Mucosa of stomach (tissue), 1 donor: Measurements from ENCODE around the gene RETN.
"Not testable (repeated sequence)": the region's sequence is repeated elsewhere in the genome, so short reads cannot be mapped to it uniquely, and the experiment has no call there.

Experiments used
- H3K27me3 ChIP-seq: one replicate; pipeline ENCODE4 v1.7.0; 2013; ENCODE audit warnings: mild to moderate bottlenecking, low read length; ENCODE audit not compliant: control insufficient read depth, insufficient read depth
- H3K36me3 ChIP-seq: one replicate; pipeline ENCODE4 v1.7.0; 2013; ENCODE audit warnings: low read length; ENCODE audit not compliant: control insufficient read depth, insufficient read depth
- H3K4me1 ChIP-seq: one replicate; pipeline ENCODE4 v1.7.0; 2013; ENCODE audit warnings: mild to moderate bottlenecking, low read length; ENCODE audit not compliant: control insufficient read depth, insufficient read depth
- H3K4me3 ChIP-seq: one replicate; pipeline ENCODE4 v1.7.0; 2013; ENCODE audit warnings: low read length
- H3K9ac ChIP-seq: one replicate; pipeline ENCODE4 v1.7.0; 2013; ENCODE audit warnings: mild to moderate bottlenecking, low read length, moderate library complexity
- H3K9me3 ChIP-seq: one replicate; pipeline ENCODE4 v1.7.0; 2013; ENCODE audit warnings: mild to moderate bottlenecking, low read length, moderate library complexity; ENCODE audit not compliant: control insufficient read depth
- donor health status: Pancreatic carcinoma.

RETN gene

GRCh38 chr19:7641290-7642276 is 27.3 kb upstream of the RETN start:
- no peaks in the 10 kb centered on the region for H3K27me3 ChIP-seq
- H3K36me3 ChIP-seq, result peaks cover 11% of the 10 kb centered on the region

GRCh38 chr19:7642295-7643030 is 26.4 kb upstream of the RETN start:
- Histone ChIP-seq H3K27me3 (no peaks in the 10 kb centered on the region), H3K9ac (no peak overlapping the region), H3K4me1 (peaks cover 6% of the 10 kb centered on the region), H3K9me3 (no peaks in the 10 kb centered on the region), H3K4me3 (no peak overlapping the region), H3K36me3 (peaks cover 11% of the 10 kb centered on the region)

More at GRCh38 chr19:7641290-7642276, 27.3 kb upstream of the RETN start:
- Histone ChIP-seq H3K9ac (no peak overlapping the region), H3K4me1 (peaks cover 8% of the 10 kb centered on the region), H3K9me3 (no peaks in the 10 kb centered on the region), H3K4me3 (no peak overlapping the region)

GRCh38 chr19:7643031-7643415 is 25.8 kb upstream of the RETN start:
- peaks cover under 1% of the 10 kb centered on the region for H3K4me1 ChIP-seq
- H3K9ac ChIP-seq, result no peak overlapping the region
- H3K27me3 ChIP-seq, result no peaks in the 10 kb centered on the region
- no peaks in the 10 kb centered on the region for H3K9me3 ChIP-seq
- H3K4me3 ChIP-seq, result no peak overlapping the region
- H3K36me3 ChIP-seq, result peaks cover 11% of the 10 kb centered on the region

GRCh38 chr19:7643629-7644549 is 25.0 kb upstream of the RETN start:
- peaks cover 11% of the 10 kb centered on the region for H3K36me3 ChIP-seq
- H3K4me3 ChIP-seq, result not testable (repeated sequence)

DNA sequence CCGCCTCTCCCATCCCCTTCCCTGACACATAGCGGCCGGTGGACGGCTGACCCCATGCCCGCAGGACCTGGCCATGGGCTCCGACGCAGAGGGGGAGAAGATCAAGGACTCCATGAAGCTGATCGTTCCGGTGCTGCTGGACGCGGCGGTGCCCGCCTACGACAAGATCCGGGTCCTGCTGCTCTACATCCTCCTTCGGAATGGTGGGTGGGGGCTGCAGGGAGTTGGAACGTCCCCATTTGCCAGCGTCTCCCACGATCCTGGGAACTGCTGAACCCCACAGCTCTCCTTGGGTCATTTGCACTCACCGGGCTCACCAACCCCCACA is 24.3 kb upstream of the RETN start:
- Histone ChIP-seq H3K9ac (no peak overlapping the region), H3K4me1 (no peaks in the 10 kb centered on the region), H3K36me3 (peaks cover 10% of the 10 kb centered on the region), H3K4me3 (no peak overlapping the region), H3K9me3 (no peaks in the 10 kb centered on the region), H3K27me3 (no peaks in the 10 kb centered on the region)

More at GRCh38 chr19:7643629-7644549, 25.0 kb upstream of the RETN start:
- not testable (repeated sequence) for H3K4me1 ChIP-seq, H3K27me3 ChIP-seq, H3K9ac ChIP-seq, H3K9me3 ChIP-seq

DNA sequence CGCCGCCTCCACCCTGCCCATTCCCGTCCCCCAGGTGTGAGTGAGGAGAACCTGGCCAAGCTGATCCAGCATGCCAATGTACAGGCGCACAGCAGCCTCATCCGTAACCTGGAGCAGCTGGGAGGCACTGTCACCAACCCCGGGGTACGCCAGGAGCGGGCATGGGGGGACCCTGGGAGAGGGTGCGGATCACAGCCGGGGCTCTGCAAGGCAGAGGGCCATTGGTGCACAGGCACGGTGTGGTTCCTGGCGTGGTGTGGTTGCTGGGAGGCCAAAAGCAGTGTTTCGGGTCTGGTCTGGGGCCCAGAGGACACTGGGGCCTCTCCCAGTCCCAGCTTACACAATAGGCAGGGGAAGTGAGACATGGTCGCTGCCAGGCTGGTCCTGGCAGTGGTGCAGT is 23.7 kb upstream of the RETN start:
- H3K27me3 ChIP-seq, result no peaks in the 10 kb centered on the region
- no peaks in the 10 kb centered on the region for H3K9me3 ChIP-seq
- no peak overlapping the region for H3K9ac ChIP-seq
- peaks cover 3% of the 10 kb centered on the region for H3K36me3 ChIP-seq
- H3K4me3 ChIP-seq, result no peak overlapping the region
- H3K4me1 ChIP-seq, result no peaks in the 10 kb centered on the region

GRCh38 chr19:7645656-7646425 is 23.0 kb upstream of the RETN start:
- Histone ChIP-seq H3K4me1 (no peaks in the 10 kb centered on the region), H3K27me3 (no peaks in the 10 kb centered on the region), H3K9me3 (no peaks in the 10 kb centered on the region), H3K4me3 (no peak overlapping the region), H3K36me3 (no peaks in the 10 kb centered on the region), H3K9ac (no peak overlapping the region)

GRCh38 chr19:7646426-7646700 is 22.5 kb upstream of the RETN start:
- no peaks in the 10 kb centered on the region for H3K27me3 ChIP-seq
- no peak overlapping the region for H3K4me3 ChIP-seq
- no peak overlapping the region for H3K9ac ChIP-seq
- no peaks in the 10 kb centered on the region for H3K36me3 ChIP-seq
- H3K4me1 ChIP-seq, result no peaks in the 10 kb centered on the region
- no peaks in the 10 kb centered on the region for H3K9me3 ChIP-seq

- H3K27me3 ChIP-seq, result no peaks in the 10 kb centered on the region
- H3K9me3 ChIP-seq, result no peaks in the 10 kb centered on the region
- H3K4me1 ChIP-seq, result peaks cover 3% of the 10 kb centered on the region
- no peak overlapping the region for H3K4me3 ChIP-seq
- no peaks in the 10 kb centered on the region for H3K36me3 ChIP-seq
- H3K9ac ChIP-seq, result no peak overlapping the region
These were observed 21.7 kb upstream of the RETN start for GRCh38 chr19:7647156-7647555.

DNA sequence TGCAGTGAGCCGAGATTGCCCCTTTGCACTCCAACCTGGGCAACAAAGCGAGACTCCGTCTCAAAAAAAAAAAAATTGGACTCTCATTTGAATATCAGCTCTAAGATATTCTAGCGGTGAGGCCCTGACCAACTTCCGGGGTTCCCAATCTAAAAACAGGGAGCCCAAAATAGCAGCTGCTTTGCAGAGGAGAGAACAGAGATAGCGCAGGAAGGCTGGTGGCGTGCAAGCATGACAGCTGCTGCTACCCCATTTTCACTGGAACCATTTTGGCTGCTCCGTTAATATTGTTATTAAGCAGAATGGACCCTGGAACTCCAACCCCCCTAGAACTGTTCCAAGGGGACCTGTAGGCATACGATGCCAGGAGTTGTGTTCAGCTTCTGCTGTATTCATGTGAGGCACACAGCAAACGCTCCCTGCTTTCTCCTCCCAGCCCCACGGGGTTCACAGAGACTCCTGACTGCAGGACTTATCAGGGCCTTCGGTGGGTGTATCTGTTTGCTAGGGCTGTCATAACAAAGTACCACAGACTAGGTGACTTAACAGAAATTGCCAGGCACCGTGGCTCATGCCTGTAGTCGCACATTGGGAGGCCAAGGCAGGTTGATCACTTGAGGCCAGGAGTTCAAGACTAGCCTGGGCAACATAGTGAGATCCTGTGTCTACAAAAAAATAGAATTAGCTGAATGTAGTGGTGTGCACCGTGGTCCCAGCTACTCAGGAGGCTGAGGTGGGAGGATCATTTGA is 20.4 kb upstream of the RETN start:
- H3K4me1 ChIP-seq, result peaks cover 7% of the 10 kb centered on the region
- H3K36me3 ChIP-seq, result no peaks in the 10 kb centered on the region
- H3K4me3 ChIP-seq, result no peak overlapping the region
- no peaks in the 10 kb centered on the region for H3K9me3 ChIP-seq
- H3K27me3 ChIP-seq, result no peaks in the 10 kb centered on the region
- no peak overlapping the region for H3K9ac ChIP-seq

DNA sequence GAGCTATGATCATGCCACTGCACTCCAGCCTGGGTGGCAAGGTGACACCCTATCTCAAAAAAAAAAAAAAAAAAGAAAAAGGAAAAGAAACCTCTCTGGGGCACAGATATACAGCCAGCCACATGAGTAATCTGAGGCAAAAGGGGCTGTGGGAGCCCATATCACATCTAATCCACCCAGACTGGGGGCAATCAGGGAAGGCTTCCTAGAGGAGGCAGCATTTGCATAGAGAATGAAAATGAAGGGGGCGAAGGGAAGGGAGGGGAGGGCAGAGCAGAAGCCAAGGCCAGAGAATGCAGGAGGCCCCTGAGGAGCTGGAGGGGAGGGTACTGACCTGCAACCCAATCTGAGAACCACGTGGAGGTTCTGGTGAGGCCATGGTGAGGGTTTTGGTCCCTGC is 18.7 kb upstream of the RETN start:
- Histone ChIP-seq H3K4me3 (no peak overlapping the region), H3K27me3 (no peaks in the 10 kb centered on the region), H3K9ac (no peak overlapping the region), H3K9me3 (no peaks in the 10 kb centered on the region), H3K4me1 (peaks cover 7% of the 10 kb centered on the region), H3K36me3 (no peaks in the 10 kb centered on the region)
